Hematopoietic multipotent progenitor cell treated with erythropoietin and hydrocortisone succinate and interleukin-3 and kit ligand, for 4 days (in vitro differentiated cells): ENCODE data around the gene GSK3A.

ENCODE experiments used
- DNase-seq: peaks from one replicate; pipeline ENCODE4 v3.0.0-alpha.2; 2015

GSK3A gene

DNA sequence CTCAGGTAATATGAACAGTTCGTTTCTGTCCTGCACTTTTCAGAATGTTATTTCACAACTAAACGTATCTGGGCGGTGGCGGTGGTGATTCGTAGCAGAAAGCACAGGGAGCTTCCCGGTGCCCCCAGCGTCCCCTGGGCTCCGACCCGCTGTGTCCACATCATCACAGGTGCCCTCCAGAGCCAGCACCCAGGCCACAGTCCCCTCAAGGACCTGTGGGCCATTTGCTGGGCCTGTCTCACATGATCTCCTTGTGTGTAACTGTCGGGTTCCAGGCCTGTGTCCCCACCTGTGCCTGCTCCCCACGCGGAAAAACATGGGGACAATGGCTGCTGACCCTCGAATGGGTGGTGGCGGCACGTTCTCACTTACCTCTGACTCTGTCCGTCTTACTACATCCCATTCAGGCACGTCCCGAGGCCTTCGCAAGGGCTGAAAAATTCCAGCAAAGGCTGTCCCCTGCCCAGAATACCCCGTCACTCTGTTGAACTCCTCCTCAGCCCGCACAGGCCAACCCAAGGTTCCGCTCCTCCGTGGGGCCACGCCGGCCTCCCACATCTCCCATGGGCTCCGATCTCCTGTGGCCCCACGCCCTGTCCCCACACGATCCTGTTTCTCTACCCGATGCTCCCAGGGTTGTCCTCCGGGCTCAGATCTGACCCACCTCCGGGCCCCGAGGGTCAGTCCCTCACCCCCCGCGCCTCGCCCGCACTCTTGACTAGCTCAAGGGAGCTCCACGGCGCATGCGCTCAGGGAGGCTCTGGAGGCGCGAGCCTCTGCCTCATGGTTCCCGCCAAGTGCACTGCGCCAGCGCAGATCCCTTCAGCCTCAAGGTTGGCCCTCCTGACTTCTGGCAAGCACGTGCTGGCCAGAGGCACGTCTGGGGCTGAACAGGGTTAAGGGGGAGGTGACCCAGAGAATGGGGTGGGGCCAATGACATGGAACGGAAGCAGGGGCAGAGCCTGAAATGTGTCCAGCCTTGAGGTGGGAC is 46.1 kb downstream of the GSK3A start:
- DNase-seq = peak; percentile 59

DNA sequence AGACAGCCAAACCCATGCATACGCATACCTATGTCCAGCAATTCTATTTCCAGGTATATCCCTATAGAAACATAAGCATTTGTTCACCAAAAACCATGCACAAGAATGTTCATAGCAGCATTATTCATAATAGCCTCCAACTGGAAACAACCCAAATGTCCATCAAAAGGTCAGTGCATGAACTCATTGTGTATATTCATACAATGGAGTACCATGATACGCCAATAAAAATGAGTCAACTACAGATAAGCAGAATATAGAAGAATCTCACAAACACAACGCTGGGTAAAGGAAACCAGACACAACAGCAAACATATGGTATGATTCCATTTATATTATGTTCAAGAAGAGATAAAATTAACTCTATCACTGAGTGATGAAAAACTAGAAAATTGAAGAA is 48.7 kb downstream of the GSK3A start:
- DNase-seq = no peak

DNA sequence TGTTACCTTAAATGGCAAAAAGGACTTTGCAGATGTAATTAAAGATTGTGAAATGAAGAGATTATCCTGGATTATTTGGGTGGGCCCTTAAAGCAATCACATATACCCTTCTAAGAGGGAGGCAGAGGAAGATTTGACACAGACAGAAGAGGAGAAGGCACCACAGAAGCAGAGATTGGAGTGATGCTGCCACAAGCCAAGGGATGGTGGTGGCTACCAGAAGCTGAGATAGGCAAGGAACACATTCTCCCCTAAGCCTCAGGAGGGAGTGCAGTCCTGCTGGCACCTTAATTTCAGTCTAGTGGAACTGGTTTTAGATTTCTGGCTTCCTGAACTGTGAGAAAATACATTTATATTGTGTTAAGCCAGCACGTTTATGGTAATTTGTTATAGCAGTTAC is 49.1 kb downstream of the GSK3A start:
- DNase-seq = no peak

DNA sequence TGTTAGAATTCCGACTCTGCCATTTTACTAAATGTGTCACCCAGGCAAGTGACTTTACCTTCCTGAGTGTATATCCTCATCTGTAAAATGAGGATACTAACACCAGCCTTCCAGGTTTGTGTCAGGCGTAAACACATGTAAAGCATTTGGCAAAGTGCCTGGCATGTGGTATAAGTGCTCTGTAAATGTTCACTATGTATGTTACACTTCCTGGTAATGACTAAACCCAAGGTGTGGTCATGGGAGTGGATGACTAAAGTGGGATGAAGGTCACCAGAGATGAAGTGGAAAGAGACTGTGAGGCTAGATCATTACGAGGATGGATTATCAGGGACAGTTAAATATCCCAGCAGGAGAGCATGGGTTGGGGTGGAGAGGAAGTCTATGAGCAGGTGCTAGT is 50.5 kb downstream of the GSK3A start:
- DNase-seq = no peak

DNA sequence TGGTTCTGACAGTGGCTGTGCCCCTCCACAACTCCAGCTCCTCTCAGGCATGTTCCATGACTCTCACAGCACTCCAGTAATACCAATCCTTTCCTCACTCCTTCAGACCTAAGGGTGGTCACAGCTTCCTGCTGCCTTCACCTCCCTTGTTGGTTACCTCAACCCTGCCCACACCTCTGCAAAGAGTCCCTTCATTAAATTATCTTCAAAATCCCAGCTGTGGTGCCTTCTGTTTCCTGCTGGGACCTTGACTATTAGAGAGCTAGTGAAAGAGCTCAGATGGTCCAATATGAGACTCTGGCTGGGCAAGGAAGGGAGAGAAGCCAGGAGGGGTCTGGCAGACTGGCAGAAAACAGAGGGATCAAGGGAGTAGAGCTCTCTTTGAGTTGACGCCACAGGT is 51.1 kb downstream of the GSK3A start:
- DNase-seq = no peak

DNA sequence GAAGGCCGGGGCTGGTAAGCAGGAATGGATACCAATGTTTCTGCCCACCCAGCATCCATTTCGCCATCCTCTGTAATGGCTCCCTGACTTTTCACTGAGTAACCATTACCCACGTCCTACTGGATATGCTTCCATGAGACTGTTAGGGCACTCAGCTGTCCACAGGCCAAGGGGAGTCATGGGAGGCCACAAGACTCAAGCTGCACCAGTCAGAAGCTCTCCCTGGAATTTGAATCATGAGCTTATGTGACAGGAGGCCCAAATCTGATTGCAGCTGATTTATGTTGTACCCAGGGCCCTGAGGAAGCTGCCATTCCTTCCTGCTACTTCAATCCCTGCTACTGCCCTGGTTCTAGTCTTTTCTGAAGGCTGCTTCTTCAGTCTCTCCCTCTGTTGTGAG is 53.3 kb downstream of the GSK3A start:
- DNase-seq = no peak

DNA sequence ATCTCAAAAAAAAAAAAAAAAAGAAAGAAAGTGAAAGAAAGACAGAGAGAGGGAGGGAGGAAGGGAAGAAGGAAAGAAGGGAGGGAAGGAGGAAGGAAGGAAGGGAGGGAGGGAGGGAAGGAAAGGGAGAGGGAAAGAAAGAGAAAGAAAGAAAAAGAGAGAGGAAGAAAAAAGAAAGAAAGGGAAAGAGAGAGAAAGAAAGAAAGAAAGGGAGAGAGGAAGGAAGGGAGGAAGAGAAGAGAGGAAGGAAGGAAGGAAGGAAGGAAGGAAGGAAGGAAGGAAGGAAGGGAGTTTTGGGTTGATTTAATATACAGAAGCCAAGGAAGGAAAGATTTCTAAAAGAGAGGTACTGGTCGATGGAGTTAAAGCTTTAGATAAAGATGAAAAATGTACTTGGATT is 53.7 kb downstream of the GSK3A start:
- DNase-seq = no peak

DNA sequence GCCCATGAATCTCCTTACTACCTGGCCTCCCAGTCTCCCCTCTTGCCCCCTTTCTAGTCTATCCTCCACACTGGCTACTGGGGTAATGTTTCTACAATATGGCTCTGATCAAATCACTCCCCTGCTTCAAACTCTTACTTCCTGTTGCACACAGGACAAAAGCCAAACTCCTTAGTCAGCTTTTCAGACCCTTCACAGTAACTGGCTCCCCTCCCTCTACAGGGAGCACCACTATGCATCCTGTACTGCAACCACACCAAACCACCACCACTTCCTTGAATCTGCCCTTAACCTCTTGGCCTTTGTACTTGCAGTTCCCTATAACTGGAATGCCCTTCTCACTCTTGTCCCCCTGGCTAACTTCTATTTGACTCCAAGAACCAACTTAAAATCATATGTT is 57.1 kb downstream of the GSK3A start:
- peak; percentile 74 for DNase-seq

DNA sequence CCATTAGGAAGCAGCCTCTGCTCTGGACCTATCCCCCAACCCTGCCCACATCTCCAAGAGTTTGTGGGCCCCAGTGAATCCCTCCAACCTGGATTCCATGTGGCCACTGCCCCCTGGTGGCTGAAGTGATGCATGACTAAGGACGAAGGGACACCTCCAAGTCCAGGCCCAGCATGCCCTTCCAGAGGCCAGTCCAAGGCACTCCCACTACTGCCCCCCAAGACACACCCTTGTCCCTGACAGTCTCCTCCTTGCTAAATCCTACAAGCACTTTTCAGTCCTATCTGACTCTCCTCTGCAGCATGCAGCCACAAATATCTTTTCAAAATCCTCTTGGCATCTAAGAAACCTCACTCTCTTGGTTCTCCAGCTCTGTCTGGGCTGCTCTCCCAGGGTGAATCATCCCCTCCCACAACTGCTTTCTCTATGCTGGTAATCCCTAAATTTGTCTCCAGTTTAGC is 58.0 kb downstream of the GSK3A start:
- DNase-seq = peak; percentile 85
